ENCODE data around the gene RNF26.
A peak's percentile ranks its signal among the peaks of the same experiment; 100 is the strongest.

The RNF26 gene

DNA sequence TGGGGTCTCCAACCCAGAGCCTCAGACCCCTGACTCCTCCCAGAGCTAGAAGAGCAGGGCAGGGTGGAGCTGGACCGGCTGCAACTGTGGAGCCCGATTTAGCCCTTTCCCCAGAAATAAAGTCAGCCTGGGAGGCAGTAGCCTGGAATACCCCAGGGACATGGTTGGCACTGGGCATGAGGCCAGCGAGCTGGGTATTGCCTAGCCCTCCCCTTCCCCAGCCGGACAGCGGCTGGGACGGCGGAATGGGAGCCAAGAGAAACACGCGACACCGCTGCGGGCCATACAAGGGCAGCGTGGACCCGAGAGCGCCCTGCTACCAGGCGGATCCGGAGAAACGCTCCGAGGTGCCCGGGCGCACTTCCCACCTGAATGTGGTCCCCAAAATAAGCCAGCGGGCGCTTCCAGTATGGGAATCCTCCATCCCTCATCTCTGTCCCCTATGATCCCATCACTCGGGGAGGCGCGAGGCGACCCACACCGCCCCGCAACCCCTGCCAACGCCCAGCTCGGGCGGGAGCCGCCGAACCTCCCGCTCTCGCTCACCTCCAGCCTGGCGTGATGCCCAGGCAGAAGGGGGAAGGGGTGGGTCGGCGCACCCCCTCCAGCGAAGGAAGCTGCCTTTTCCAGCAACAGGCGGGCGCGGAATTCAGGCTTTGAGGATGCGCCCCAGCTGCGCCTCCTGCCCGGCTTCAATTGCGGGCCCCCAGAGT is 18.2 kb upstream of the RNF26 start (continued):
- no peak for TF ChIP-seq ZNF521 (tag by site-specific recombination; IDR thresholded peaks at IDR 0.05)
- TF ChIP-seq, protein P1, sequence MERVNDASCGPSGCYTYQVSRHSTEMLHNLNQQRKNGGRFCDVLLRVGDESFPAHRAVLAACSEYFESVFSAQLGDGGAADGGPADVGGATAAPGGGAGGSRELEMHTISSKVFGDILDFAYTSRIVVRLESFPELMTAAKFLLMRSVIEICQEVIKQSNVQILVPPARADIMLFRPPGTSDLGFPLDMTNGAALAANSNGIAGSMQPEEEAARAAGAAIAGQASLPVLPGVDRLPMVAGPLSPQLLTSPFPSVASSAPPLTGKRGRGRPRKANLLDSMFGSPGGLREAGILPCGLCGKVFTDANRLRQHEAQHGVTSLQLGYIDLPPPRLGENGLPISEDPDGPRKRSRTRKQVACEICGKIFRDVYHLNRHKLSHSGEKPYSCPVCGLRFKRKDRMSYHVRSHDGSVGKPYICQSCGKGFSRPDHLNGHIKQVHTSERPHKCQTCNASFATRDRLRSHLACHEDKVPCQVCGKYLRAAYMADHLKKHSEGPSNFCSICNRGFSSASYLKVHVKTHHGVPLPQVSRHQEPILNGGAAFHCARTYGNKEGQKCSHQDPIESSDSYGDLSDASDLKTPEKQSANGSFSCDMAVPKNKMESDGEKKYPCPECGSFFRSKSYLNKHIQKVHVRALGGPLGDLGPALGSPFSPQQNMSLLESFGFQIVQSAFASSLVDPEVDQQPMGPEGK (tag by site-specific recombination; IDR thresholded peaks at IDR 0.05): peak; percentile 84
- no peak for TF ChIP-seq ZNF670 (tag by site-specific recombination; IDR thresholded peaks at IDR 0.05; ENCODE audit: low read depth)
- TF ChIP-seq EGR2 (tag by site-specific recombination; IDR thresholded peaks at IDR 0.05; ENCODE audit: low read depth): peak; percentile 64; the same call in 1 of the 2 replicates
- TF ChIP-seq ZFP37 (tag by site-specific recombination; IDR thresholded peaks at IDR 0.05): no peak
- TF ChIP-seq, protein P2, sequence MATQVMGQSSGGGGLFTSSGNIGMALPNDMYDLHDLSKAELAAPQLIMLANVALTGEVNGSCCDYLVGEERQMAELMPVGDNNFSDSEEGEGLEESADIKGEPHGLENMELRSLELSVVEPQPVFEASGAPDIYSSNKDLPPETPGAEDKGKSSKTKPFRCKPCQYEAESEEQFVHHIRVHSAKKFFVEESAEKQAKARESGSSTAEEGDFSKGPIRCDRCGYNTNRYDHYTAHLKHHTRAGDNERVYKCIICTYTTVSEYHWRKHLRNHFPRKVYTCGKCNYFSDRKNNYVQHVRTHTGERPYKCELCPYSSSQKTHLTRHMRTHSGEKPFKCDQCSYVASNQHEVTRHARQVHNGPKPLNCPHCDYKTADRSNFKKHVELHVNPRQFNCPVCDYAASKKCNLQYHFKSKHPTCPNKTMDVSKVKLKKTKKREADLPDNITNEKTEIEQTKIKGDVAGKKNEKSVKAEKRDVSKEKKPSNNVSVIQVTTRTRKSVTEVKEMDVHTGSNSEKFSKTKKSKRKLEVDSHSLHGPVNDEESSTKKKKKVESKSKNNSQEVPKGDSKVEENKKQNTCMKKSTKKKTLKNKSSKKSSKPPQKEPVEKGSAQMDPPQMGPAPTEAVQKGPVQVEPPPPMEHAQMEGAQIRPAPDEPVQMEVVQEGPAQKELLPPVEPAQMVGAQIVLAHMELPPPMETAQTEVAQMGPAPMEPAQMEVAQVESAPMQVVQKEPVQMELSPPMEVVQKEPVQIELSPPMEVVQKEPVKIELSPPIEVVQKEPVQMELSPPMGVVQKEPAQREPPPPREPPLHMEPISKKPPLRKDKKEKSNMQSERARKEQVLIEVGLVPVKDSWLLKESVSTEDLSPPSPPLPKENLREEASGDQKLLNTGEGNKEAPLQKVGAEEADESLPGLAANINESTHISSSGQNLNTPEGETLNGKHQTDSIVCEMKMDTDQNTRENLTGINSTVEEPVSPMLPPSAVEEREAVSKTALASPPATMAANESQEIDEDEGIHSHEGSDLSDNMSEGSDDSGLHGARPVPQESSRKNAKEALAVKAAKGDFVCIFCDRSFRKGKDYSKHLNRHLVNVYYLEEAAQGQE (tag by site-specific recombination; IDR thresholded peaks at IDR 0.05): no peak
- TF ChIP-seq, protein P3, sequence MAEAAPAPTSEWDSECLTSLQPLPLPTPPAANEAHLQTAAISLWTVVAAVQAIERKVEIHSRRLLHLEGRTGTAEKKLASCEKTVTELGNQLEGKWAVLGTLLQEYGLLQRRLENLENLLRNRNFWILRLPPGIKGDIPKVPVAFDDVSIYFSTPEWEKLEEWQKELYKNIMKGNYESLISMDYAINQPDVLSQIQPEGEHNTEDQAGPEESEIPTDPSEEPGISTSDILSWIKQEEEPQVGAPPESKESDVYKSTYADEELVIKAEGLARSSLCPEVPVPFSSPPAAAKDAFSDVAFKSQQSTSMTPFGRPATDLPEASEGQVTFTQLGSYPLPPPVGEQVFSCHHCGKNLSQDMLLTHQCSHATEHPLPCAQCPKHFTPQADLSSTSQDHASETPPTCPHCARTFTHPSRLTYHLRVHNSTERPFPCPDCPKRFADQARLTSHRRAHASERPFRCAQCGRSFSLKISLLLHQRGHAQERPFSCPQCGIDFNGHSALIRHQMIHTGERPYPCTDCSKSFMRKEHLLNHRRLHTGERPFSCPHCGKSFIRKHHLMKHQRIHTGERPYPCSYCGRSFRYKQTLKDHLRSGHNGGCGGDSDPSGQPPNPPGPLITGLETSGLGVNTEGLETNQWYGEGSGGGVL (tag by site-specific recombination; IDR thresholded peaks at IDR 0.05): peak; percentile 98
- TF ChIP-seq, protein P4, sequence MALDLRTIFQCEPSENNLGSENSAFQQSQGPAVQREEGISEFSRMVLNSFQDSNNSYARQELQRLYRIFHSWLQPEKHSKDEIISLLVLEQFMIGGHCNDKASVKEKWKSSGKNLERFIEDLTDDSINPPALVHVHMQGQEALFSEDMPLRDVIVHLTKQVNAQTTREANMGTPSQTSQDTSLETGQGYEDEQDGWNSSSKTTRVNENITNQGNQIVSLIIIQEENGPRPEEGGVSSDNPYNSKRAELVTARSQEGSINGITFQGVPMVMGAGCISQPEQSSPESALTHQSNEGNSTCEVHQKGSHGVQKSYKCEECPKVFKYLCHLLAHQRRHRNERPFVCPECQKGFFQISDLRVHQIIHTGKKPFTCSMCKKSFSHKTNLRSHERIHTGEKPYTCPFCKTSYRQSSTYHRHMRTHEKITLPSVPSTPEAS (tag by site-specific recombination; IDR thresholded peaks at IDR 0.05): no peak
- peak; percentile 96 for TF ChIP-seq SCRT2 (tag by site-specific recombination; IDR thresholded peaks at IDR 0.05)
- TF ChIP-seq ZNF366 (tag by site-specific recombination; conservative IDR thresholded peaks at IDR 0.05): no peak
- no peak for TF ChIP-seq ZNF843 (tag by site-specific recombination; IDR thresholded peaks at IDR 0.05)
- TF ChIP-seq ZNF426 (tag by site-specific recombination; IDR thresholded peaks at IDR 0.05): no peak
- peak; percentile 84 for TF ChIP-seq ZBTB8A (tag by site-specific recombination; IDR thresholded peaks at IDR 0.05)
- TF ChIP-seq ZNF48 (tag by site-specific recombination; IDR thresholded peaks at IDR 0.05): no peak
- TF ChIP-seq KLF8 (tag by site-specific recombination; IDR thresholded peaks at IDR 0.05): no peak
- no peak for TF ChIP-seq ZNF561 (tag by site-specific recombination; IDR thresholded peaks at IDR 0.05; ENCODE audit: borderline replicate concordance)
- TF ChIP-seq ZNF221 (tag by site-specific recombination; IDR thresholded peaks at IDR 0.05; ENCODE audit: borderline replicate concordance): no peak
- 0 out of 2 replicates have a peak, but pooled peaks have one; percentile 50 for TF ChIP-seq KLF7 (tag by site-specific recombination; IDR thresholded peaks at IDR 0.05; ENCODE audit: borderline replicate concordance)
- no peak for TF ChIP-seq ZFP3 (tag by site-specific recombination; IDR thresholded peaks at IDR 0.05; ENCODE audit: low read depth)
- TF ChIP-seq, protein P5, sequence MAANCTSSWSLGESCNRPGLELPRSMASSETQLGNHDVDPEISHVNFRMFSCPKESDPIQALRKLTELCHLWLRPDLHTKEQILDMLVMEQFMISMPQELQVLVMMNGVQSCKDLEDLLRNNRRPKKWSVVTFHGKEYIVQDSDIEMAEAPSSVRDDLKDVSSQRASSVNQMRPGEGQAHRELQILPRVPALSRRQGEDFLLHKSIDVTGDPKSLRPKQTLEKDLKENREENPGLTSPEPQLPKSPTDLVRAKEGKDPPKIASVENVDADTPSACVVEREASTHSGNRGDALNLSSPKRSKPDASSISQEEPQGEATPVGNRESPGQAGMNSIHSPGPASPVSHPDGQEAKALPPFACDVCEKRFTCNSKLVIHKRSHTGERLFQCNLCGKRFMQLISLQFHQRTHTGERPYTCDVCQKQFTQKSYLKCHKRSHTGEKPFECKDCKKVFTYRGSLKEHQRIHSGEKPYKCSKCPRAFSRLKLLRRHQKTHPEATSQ (tag by site-specific recombination; IDR thresholded peaks at IDR 0.05): no peak
- no peak for TF ChIP-seq ZBTB1 (tag by site-specific recombination; IDR thresholded peaks at IDR 0.05)
- no peak for TF ChIP-seq ZNF707 (tag by site-specific recombination; IDR thresholded peaks at IDR 0.05)
- TF ChIP-seq GLIS2 (tag by site-specific recombination; IDR thresholded peaks at IDR 0.05): peak; percentile 62; the same call in 1 of the 2 replicates
- TF ChIP-seq ZNF777 (tag by site-specific recombination; IDR thresholded peaks at IDR 0.05; ENCODE audit: borderline replicate concordance): no peak
- peak; percentile 58 for TF ChIP-seq ZNF335 (tag by site-specific recombination; conservative IDR thresholded peaks at IDR 0.05)
- TF ChIP-seq, protein P6, sequence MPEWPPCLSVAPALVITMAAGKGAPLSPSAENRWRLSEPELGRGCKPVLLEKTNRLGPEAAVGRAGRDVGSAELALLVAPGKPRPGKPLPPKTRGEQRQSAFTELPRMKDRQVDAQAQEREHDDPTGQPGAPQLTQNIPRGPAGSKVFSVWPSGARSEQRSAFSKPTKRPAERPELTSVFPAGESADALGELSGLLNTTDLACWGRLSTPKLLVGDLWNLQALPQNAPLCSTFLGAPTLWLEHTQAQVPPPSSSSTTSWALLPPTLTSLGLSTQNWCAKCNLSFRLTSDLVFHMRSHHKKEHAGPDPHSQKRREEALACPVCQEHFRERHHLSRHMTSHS (tag by site-specific recombination; IDR thresholded peaks at IDR 0.05): no peak
- no peak for TF ChIP-seq ZNF544 (tag by site-specific recombination; IDR thresholded peaks at IDR 0.05)

Measured in HEK293 (cell line).